SH-SY5Y (cell line): Measurements from ENCODE around the gene HGS.

Experiments used
- GATA2 ChIP-seq: IDR thresholded peaks from 2 replicates; pipeline ENCODE4 v1.6.1; 2011; ENCODE audit warnings: mild to moderate bottlenecking, low read depth, low read length
- GATA3 ChIP-seq: IDR thresholded peaks from 2 replicates; pipeline ENCODE4 v1.6.1; 2011; ENCODE audit warnings: low read depth, mild to moderate bottlenecking, low read length, moderate library complexity

DNA sequence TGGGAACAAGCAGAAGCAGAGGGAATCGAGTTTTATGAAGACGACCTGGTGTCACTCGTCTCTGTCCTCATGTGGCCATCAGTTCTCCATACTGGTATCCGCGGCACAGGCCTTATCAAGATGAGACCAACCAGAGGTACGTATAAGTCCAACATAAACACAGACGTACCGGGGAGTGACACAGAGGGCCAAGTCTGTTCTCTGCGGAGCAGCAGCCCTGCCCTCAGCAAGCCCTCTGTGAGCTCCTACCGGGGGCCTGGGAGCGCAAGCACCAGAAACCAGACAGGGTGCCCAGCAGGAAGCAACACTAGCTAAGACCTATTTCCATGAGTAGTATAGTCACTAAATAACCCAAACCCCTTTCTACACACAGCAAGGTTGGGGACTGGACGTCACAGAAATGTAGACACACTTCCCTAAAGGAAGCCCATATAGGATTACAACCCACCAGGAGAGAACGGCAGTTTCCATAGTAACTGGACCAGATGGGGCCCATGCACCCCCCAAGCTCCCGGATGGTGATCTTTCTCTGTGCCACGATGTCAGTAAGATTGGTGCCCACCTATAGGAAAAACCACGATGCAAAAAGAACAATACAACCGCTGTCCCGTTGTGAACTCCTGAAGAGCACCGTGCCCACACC is 1.1 kb upstream of the HGS start:
- TF ChIP-seq GATA2 (no peak), GATA3 (no peak)
